ENCODE results near the gene CDRT15.

DNA sequence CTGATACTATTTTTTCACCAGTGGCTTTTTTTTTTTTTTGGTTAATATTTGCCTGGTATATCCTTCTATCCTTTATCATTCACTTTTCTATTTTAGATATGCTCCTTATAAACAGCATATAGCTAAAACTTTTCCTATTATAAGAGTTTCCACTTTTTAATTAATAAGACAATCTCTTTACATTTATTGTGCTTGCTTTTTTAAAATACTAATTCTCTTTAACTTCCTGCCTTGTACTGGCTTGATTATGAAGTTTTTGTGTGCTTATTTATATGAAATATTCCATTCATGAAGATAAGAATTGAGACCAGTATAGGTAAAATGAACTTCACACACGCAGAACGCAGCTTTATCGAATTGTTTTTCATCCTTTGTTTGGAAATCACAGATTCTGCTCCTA is 9.0 kb upstream of the CDRT15 start:
- TF ChIP-seq NFE2L1 (CRISPR knock-in tag; IDR thresholded peaks at IDR 0.05) (no peak), ZNF121 (CRISPR knock-in tag; IDR thresholded peaks at IDR 0.05) (no peak), ZNF317 (CRISPR knock-in tag; IDR thresholded peaks at IDR 0.05; ENCODE audit: borderline replicate concordance, low read depth) (no peak), MYBL2 (CRISPR knock-in tag; IDR thresholded peaks at IDR 0.05) (no peak), JUN (CRISPR knock-in tag; IDR thresholded peaks at IDR 0.05) (no peak), NFYB (CRISPR knock-in tag; conservative IDR thresholded peaks at IDR 0.05; ENCODE audit: low read depth) (no peak)
- TF ChIP-seq, protein P1, sequence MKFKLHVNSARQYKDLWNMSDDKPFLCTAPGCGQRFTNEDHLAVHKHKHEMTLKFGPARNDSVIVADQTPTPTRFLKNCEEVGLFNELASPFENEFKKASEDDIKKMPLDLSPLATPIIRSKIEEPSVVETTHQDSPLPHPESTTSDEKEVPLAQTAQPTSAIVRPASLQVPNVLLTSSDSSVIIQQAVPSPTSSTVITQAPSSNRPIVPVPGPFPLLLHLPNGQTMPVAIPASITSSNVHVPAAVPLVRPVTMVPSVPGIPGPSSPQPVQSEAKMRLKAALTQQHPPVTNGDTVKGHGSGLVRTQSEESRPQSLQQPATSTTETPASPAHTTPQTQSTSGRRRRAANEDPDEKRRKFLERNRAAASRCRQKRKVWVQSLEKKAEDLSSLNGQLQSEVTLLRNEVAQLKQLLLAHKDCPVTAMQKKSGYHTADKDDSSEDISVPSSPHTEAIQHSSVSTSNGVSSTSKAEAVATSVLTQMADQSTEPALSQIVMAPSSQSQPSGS (CRISPR knock-in tag; IDR thresholded peaks at IDR 0.05; ENCODE audit: borderline replicate concordance, low read depth): no peak
- TF ChIP-seq, protein P2, sequence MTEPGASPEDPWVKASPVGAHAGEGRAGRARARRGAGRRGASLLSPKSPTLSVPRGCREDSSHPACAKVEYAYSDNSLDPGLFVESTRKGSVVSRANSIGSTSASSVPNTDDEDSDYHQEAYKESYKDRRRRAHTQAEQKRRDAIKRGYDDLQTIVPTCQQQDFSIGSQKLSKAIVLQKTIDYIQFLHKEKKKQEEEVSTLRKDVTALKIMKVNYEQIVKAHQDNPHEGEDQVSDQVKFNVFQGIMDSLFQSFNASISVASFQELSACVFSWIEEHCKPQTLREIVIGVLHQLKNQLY (CRISPR knock-in tag; IDR thresholded peaks at IDR 0.05): no peak
- TF ChIP-seq, protein P3, sequence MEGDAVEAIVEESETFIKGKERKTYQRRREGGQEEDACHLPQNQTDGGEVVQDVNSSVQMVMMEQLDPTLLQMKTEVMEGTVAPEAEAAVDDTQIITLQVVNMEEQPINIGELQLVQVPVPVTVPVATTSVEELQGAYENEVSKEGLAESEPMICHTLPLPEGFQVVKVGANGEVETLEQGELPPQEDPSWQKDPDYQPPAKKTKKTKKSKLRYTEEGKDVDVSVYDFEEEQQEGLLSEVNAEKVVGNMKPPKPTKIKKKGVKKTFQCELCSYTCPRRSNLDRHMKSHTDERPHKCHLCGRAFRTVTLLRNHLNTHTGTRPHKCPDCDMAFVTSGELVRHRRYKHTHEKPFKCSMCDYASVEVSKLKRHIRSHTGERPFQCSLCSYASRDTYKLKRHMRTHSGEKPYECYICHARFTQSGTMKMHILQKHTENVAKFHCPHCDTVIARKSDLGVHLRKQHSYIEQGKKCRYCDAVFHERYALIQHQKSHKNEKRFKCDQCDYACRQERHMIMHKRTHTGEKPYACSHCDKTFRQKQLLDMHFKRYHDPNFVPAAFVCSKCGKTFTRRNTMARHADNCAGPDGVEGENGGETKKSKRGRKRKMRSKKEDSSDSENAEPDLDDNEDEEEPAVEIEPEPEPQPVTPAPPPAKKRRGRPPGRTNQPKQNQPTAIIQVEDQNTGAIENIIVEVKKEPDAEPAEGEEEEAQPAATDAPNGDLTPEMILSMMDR (IDR thresholded peaks at IDR 0.05): no peak
- TF ChIP-seq, protein P4, sequence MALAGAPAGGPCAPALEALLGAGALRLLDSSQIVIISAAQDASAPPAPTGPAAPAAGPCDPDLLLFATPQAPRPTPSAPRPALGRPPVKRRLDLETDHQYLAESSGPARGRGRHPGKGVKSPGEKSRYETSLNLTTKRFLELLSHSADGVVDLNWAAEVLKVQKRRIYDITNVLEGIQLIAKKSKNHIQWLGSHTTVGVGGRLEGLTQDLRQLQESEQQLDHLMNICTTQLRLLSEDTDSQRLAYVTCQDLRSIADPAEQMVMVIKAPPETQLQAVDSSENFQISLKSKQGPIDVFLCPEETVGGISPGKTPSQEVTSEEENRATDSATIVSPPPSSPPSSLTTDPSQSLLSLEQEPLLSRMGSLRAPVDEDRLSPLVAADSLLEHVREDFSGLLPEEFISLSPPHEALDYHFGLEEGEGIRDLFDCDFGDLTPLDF (CRISPR knock-in tag; IDR thresholded peaks at IDR 0.05): no peak

Data from WTC11 (cell line).